Vagina (tissue), 2 donors: ENCODE results near the gene RAG2.

ENCODE experiments used
- CTCF ChIP-seq, 3 experiments: fragments of 450-650 bp in 2 of 3; fragments of 200-600 bp in 1 of 3; sonication (generic) in 1 of 3; IDR thresholded peaks; one replicate each; pipeline ENCODE4 v1.5.1; 2017 to 2019; ENCODE audit warnings: antibody characterized with exemption in 3 of 3, mild to moderate bottlenecking in 2 of 3, moderate library complexity in 2 of 3
- POLR2A ChIP-seq, 2 donors: fragments of 450-650 bp; IDR thresholded peaks; one replicate each; pipeline ENCODE4 v1.6.1; 2017; ENCODE audit warnings: antibody characterized with exemption in 2 of 2, mild to moderate bottlenecking in 2 of 2, moderate library complexity in 2 of 2

DNA sequence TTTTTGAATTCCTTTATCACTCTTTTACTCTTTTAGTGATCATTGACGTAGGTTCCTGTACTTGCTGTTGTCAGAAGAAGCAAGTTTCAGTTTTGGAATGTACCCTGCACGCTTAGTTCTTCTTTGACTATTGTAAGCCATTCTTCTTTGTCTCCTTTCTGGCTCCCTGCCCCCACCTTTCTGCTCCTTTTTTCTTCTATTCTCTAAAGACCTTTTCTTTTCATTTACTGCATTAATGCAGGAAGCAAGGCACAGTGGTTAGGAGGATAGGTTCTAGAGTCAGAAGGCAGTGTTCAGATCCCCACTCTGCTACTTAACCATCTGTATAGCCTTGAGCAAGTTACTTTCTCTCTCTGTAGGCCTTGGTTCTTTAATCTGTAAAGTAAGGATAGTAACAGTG, 33.7 kb upstream of the RAG2 start:
- TF ChIP-seq CTCF (IDR thresholded peaks at IDR 0.05): no peak
- TF ChIP-seq POLR2A (IDR thresholded peaks at IDR 0.05): no peak
